GM12875 (cell line): ENCODE results near the gene BMP6.

Experiments used
- H3K4me3 ChIP-seq: one replicate; pipeline ENCODE4 v1.5.1; 2011; ENCODE audit warnings: low read depth, low read length, control low read depth
- TF ChIP-seq, protein P1 (sequence below): IDR thresholded peaks from 2 replicates; pipeline ENCODE4 v1.5.1; 2011; ENCODE audit warnings: low read depth, mild to moderate bottlenecking, control low read depth, inconsistent platforms, low read length, moderate library complexity, borderline replicate concordance; ENCODE audit not compliant: insufficient read depth

The BMP6 gene

GRCh38 chr6:7821426-7821825 is 95.5 kb downstream of the BMP6 start:
- H3K4me3 ChIP-seq: no peak overlapping the region
- TF ChIP-seq, protein P1, sequence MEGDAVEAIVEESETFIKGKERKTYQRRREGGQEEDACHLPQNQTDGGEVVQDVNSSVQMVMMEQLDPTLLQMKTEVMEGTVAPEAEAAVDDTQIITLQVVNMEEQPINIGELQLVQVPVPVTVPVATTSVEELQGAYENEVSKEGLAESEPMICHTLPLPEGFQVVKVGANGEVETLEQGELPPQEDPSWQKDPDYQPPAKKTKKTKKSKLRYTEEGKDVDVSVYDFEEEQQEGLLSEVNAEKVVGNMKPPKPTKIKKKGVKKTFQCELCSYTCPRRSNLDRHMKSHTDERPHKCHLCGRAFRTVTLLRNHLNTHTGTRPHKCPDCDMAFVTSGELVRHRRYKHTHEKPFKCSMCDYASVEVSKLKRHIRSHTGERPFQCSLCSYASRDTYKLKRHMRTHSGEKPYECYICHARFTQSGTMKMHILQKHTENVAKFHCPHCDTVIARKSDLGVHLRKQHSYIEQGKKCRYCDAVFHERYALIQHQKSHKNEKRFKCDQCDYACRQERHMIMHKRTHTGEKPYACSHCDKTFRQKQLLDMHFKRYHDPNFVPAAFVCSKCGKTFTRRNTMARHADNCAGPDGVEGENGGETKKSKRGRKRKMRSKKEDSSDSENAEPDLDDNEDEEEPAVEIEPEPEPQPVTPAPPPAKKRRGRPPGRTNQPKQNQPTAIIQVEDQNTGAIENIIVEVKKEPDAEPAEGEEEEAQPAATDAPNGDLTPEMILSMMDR: no peak

GRCh38 chr6:7823552-7823951 is 97.7 kb downstream of the BMP6 start:
- no peak overlapping the region for H3K4me3 ChIP-seq
- TF ChIP-seq, protein P1: no peak

DNA sequence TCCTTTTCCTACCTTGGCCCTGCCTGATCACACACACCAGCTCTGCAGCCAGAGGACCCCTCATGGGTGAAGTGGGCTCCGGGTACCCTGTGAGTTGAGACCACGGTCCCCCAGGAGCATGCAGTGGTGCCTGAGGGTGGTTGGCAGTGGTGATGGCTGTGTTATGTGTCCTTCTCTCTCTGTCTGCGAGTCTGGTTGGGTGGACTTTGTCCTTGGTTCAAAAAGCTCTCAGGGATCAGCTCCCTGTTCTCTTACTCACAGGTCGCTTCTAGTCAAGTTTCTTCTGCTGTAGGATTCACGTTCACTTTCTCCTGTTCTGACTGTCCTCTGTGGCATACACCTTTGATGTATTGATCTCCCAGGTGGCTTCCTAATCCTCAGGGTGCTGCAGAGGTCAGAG is 100.1 kb downstream of the BMP6 start:
- TF ChIP-seq, protein P1: no peak

DNA sequence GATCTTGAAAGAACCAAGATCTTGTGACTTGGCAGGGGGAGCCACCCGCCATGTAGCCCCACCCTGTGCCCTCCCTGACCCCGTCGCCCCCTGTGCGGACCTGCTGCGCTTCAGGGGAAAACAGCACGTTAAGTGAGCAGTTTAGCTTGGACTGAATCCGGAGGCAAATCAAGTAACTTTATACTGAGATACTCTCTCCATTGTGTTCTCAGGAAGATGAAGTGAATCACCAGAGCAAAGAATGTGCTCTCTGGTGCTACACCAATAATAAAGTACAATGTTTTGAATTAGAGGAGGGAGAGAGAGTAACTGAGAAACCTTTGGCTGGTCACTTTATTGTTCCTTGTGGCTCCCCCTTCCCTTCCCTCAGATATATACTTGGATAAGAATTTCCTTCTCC is 101.2 kb downstream of the BMP6 start:
- TF ChIP-seq, protein P1: no peak
- H3K4me3 ChIP-seq: no peak overlapping the region

More for the DNA sequence above, 100.1 kb downstream of the BMP6 start:
- H3K4me3 ChIP-seq: no peak overlapping the region

DNA sequence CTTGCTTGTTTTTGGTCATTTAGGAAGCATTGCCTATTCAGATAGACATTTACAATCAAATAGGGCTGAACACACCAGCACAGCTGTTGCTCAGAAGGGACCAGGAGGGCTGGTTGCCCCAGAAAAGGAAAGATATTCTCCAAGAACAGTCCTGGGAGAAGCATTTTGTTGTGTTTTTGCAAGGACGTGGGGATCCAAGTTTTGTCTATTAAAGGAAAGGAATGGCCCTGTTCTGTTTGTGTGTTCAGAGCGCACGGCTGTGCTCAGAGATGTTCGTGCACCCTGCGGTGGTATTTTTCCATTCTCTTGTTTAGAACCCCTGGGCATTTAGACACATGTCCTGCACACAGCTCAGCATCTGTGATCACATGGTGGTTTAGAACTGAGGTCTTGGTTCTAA is 102.2 kb downstream of the BMP6 start:
- no peak overlapping the region for H3K4me3 ChIP-seq
- TF ChIP-seq, protein P1: no peak

DNA sequence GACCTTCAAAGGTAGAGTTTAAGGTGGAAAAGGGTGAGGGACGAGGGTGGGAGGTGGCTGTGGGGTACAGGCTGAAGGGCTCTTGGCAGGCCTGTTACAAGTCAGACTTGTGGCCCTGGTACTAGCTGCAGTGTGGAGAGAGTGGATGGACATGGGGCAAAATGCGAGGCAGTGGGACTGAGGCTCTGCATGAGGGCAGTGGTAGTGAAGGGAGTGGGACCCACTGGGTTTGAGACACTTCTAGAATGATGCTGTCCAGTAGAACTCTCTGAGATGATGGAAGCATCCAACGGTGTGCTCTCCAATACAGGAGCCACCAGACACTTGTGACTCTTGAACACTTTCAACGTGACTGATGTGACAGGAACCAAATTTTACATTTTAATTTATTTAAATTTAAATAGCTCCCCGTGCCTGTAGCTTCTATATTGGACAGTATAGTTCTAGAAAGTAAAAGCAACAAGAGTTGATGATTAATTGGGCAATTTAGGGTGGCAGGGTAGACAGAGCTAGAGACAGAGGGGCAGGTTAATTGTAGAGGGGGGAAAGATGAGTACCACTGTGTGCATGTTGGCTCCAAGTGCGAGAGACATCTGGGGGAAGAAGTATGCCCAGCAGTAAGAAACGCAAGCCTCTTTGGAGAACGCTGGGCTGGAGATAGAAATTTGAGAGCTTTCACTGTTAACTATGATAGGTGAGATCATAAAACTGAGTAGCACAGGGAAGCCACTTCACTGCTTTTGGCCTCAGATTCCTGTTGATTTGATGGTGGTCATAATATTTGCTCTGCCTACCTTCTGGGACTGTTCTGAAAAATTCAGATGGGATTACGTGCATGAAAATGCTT is 107.2 kb downstream of the BMP6 start:
- H3K4me3 ChIP-seq: no peak overlapping the region
- TF ChIP-seq, protein P1: no peak

- TF ChIP-seq, protein P1: no peak
These were observed 107.8 kb downstream of the BMP6 start for GRCh38 chr6:7833751-7834070.

More at GRCh38 chr6:7833751-7834070, 107.8 kb downstream of the BMP6 start:
- H3K4me3 ChIP-seq: no peak overlapping the region
